ENCODE measurements around the gene PTGES3L. TPM values are rescaled to one million over a fixed set of nuclear protein-coding genes. Genes with fewer than 3 reads are reported as not detected.

Gene PTGES3L
- total and polyA plus RNA-seq, 2 of the 13 experiments (the other 11 are each of a cell fraction or from before 2014, with no cell fraction given): 1.2 to 2.9 TPM

GRCh38 chr17:43006639-43007551, 27.0 kb upstream of the PTGES3L start, which contains the start of gene IFI35 (continued):
- TF ChIP-seq, protein P1, sequence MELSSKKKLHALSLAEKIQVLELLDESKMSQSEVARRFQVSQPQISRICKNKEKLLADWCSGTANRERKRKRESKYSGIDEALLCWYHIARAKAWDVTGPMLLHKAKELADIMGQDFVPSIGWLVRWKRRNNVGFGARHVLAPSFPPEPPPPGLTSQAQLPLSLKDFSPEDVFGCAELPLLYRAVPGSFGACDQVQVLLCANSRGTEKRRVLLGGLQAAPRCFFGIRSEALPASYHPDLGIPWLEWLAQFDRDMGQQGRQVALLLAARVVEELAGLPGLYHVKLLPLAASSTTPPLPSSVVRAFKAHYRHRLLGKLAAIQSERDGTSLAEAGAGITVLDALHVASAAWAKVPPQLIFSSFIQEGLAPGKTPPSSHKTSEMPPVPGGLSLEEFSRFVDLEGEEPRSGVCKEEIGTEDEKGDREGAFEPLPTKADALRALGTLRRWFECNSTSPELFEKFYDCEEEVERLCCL (CRISPR knock-in tag; IDR thresholded peaks at IDR 0.05; ENCODE audit: borderline replicate concordance): no peak
- TF ChIP-seq ZKSCAN5 (CRISPR knock-in tag; IDR thresholded peaks at IDR 0.05) (no peak; the same call in 1 of the 2 replicates), ZUFSP (CRISPR knock-in tag; IDR thresholded peaks at IDR 0.05; ENCODE audit: borderline replicate concordance) (no peak), FOXK1 (CRISPR knock-in tag; IDR thresholded peaks at IDR 0.05; ENCODE audit: borderline replicate concordance, low read depth) (0 out of 2 replicates have a peak, but pooled peaks have one; percentile 8), ATF7 (IDR thresholded peaks at IDR 0.05) (peak; percentile 41; the same call in 1 of the 2 replicates), ATF7 (CRISPR knock-in tag; IDR thresholded peaks at IDR 0.05) (no peak), ZZZ3 (CRISPR knock-in tag; IDR thresholded peaks at IDR 0.05; ENCODE audit: borderline replicate concordance) (no peak), TEF (CRISPR knock-in tag; IDR thresholded peaks at IDR 0.05) (no peak), NCOA1 (CRISPR knock-in tag; IDR thresholded peaks at IDR 0.05) (no peak), RFX3 (CRISPR knock-in tag; IDR thresholded peaks at IDR 0.05) (no peak), SOX13 (IDR thresholded peaks at IDR 0.05) (no peak), SOX13 (CRISPR knock-in tag; conservative IDR thresholded peaks at IDR 0.05 in 1 of 2, IDR thresholded peaks at IDR 0.05 in 1 of 2) (no peak), ZNF703 (CRISPR knock-in tag; IDR thresholded peaks at IDR 0.05; ENCODE audit: borderline replicate concordance) (no peak), HHEX (CRISPR knock-in tag; IDR thresholded peaks at IDR 0.05) (no peak)
- TF ChIP-seq, protein P2, sequence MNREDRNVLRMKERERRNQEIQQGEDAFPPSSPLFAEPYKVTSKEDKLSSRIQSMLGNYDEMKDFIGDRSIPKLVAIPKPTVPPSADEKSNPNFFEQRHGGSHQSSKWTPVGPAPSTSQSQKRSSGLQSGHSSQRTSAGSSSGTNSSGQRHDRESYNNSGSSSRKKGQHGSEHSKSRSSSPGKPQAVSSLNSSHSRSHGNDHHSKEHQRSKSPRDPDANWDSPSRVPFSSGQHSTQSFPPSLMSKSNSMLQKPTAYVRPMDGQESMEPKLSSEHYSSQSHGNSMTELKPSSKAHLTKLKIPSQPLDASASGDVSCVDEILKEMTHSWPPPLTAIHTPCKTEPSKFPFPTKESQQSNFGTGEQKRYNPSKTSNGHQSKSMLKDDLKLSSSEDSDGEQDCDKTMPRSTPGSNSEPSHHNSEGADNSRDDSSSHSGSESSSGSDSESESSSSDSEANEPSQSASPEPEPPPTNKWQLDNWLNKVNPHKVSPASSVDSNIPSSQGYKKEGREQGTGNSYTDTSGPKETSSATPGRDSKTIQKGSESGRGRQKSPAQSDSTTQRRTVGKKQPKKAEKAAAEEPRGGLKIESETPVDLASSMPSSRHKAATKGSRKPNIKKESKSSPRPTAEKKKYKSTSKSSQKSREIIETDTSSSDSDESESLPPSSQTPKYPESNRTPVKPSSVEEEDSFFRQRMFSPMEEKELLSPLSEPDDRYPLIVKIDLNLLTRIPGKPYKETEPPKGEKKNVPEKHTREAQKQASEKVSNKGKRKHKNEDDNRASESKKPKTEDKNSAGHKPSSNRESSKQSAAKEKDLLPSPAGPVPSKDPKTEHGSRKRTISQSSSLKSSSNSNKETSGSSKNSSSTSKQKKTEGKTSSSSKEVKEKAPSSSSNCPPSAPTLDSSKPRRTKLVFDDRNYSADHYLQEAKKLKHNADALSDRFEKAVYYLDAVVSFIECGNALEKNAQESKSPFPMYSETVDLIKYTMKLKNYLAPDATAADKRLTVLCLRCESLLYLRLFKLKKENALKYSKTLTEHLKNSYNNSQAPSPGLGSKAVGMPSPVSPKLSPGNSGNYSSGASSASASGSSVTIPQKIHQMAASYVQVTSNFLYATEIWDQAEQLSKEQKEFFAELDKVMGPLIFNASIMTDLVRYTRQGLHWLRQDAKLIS (CRISPR knock-in tag; IDR thresholded peaks at IDR 0.05): no peak
- TF ChIP-seq, protein P3, sequence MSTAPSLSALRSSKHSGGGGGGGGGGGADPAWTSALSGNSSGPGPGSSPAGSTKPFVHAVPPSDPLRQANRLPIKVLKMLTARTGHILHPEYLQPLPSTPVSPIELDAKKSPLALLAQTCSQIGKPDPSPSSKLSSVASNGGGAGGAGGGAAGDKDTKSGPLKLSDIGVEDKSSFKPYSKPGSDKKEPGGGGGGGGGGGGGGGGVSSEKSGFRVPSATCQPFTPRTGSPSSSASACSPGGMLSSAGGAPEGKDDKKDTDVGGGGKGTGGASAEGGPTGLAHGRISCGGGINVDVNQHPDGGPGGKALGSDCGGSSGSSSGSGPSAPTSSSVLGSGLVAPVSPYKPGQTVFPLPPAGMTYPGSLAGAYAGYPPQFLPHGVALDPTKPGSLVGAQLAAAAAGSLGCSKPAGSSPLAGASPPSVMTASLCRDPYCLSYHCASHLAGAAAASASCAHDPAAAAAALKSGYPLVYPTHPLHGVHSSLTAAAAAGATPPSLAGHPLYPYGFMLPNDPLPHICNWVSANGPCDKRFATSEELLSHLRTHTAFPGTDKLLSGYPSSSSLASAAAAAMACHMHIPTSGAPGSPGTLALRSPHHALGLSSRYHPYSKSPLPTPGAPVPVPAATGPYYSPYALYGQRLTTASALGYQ (CRISPR knock-in tag; IDR thresholded peaks at IDR 0.05): no peak

Data from HepG2 (cell line).